Nephron (organoid): ENCODE data around the gene PTTG2.

Source experiments
- H3K27ac Mint-ChIP-seq, 3 experiments: 2 replicates each; pipeline ENCODE4 v1.8.0; 2020; ENCODE audit warnings: mixed read lengths in 3 of 3, mild to moderate bottlenecking in 2 of 3, moderate library complexity in 1 of 3
- H3K27me3 Mint-ChIP-seq: 2 replicates; pipeline ENCODE4 v1.8.0; 2021; ENCODE audit warnings: low read depth, mild to moderate bottlenecking, moderate library complexity, mixed read lengths
- H3K36me3 Mint-ChIP-seq: 2 replicates; pipeline ENCODE4 v1.8.0; 2020; ENCODE audit warnings: low read depth, mixed read lengths
- H3K4me1 Mint-ChIP-seq: 2 replicates; pipeline ENCODE4 v1.8.0; 2020; ENCODE audit warnings: mixed read lengths
- H3K4me3 Mint-ChIP-seq, 3 experiments: 2 replicates each; pipeline ENCODE4 v1.8.0; 2020; ENCODE audit warnings: mild to moderate bottlenecking in 3 of 3, mixed read lengths in 3 of 3, moderate library complexity in 2 of 3
- H3K9me3 Mint-ChIP-seq: 2 replicates; pipeline ENCODE4 v1.8.0; 2020; ENCODE audit warnings: mixed read lengths
- TF ChIP-seq, protein P1 (sequence below), 3 experiments: fragments of 200-600 bp; sonication (generic); IDR thresholded peaks; one replicate each; pipeline ENCODE4 v1.5.0; 2021; ENCODE audit warnings: antibody characterized with exemption in 3 of 3; ENCODE audit not compliant: unreplicated experiment in 3 of 3

Gene PTTG2

DNA sequence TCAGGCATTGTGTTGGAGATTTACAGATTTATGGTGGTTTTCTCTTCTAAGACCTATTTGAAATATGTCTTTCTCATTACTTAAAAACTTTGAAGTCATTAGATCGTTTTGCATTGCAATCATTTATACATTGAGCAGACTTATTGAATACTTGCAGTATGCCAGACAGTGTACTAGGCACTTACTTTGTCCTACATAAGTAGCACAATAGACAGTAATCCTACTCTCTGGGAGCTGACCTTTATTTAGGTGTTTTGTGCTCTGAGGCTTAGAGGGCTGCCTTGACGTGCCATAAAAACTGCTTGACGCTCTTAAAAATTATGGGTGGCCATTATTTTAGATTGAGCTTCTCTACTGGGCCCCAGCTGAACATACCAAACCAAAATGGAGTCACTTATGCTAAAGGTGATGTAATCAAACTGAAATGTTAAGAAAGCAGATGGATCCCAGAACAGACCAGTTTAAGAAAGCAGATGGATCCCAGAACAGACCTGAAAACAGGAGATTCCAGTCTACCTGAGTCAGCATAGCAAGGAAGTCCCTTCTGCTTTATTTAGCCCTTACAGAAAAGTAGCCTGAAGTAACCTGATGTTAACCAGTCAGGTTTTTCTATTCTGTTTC, 42.4 kb downstream of the PTTG2 start:
- H3K9me3 Mint-ChIP-seq: no peaks in the 10 kb centered on the region
- TF ChIP-seq, protein P1, sequence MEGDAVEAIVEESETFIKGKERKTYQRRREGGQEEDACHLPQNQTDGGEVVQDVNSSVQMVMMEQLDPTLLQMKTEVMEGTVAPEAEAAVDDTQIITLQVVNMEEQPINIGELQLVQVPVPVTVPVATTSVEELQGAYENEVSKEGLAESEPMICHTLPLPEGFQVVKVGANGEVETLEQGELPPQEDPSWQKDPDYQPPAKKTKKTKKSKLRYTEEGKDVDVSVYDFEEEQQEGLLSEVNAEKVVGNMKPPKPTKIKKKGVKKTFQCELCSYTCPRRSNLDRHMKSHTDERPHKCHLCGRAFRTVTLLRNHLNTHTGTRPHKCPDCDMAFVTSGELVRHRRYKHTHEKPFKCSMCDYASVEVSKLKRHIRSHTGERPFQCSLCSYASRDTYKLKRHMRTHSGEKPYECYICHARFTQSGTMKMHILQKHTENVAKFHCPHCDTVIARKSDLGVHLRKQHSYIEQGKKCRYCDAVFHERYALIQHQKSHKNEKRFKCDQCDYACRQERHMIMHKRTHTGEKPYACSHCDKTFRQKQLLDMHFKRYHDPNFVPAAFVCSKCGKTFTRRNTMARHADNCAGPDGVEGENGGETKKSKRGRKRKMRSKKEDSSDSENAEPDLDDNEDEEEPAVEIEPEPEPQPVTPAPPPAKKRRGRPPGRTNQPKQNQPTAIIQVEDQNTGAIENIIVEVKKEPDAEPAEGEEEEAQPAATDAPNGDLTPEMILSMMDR (IDR thresholded peaks at IDR 0.05; ENCODE audit: unreplicated experiment in 3 of 3): no peak
- no peaks in the 10 kb centered on the region for H3K36me3 Mint-ChIP-seq
- no peak overlapping the region for H3K4me3 Mint-ChIP-seq
- H3K4me1 Mint-ChIP-seq: peaks cover 75% of the 10 kb centered on the region
- no peaks in the 10 kb centered on the region for H3K27me3 Mint-ChIP-seq
- peak overlapping the region; percentile 43 to 60 (median 56) for H3K27ac Mint-ChIP-seq

DNA sequence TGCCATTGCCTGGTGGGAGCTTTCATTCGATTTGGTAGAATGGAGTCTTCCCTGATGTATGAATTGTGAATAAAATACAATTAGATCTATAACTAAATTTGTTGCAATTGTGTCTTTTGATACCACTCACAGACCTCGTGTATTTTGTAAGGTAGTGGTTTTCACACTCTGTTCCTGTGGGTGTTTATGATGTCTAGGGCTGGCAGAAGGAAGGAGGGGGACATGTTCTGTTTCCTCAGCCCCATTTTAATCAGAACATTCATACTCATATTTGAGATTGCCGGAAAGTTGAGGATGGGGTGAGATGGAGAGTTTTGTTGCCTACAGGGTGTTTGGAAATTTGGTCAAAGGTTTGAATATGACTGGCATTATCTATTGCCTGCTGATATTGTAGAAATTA, 42.9 kb downstream of the PTTG2 start:
- no peaks in the 10 kb centered on the region for H3K36me3 Mint-ChIP-seq
- no peaks in the 10 kb centered on the region for H3K9me3 Mint-ChIP-seq
- H3K4me1 Mint-ChIP-seq: peaks cover 75% of the 10 kb centered on the region
- no peaks in the 10 kb centered on the region for H3K27me3 Mint-ChIP-seq
- TF ChIP-seq, protein P1 (IDR thresholded peaks at IDR 0.05; ENCODE audit: unreplicated experiment in 3 of 3): no peak
- peak overlapping the region; percentile 60 to 77 (median 76) for H3K27ac Mint-ChIP-seq
- no peak overlapping the region for H3K4me3 Mint-ChIP-seq

DNA sequence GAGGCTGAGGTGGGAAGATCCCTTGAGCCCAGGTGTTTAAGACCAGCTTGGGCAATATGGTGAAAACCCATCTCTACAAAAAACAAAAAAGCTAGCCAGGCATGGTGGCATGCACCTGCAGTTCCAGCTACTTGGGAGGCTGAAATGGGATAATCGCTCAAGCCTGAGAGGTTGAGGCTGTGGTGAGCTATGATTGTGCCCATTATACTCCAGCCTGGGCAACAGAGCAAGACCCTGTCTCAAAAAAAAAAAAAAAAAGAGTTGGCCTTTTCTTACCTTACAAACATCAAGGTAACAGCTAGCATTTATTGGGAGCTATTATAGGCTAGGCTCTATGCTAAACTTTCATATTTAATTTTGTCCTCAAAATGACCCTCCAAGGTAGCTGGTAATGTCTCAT, 43.4 kb downstream of the PTTG2 start:
- Mint-ChIP-seq H3K36me3 (no peaks in the 10 kb centered on the region), H3K9me3 (no peaks in the 10 kb centered on the region), H3K27me3 (no peaks in the 10 kb centered on the region), H3K27ac (peak overlapping the region; percentile 92 to 93 (median 92)), H3K4me3 (no peak overlapping the region), H3K4me1 (peaks cover 75% of the 10 kb centered on the region)
- TF ChIP-seq, protein P1 (IDR thresholded peaks at IDR 0.05; ENCODE audit: unreplicated experiment in 3 of 3): no peak

- no peaks in the 10 kb centered on the region for H3K36me3 Mint-ChIP-seq
- TF ChIP-seq, protein P1 (IDR thresholded peaks at IDR 0.05; ENCODE audit: unreplicated experiment in 3 of 3): no peak
These were observed 43.9 kb downstream of the PTTG2 start for GRCh38 chr4:38004062-38004461.

DNA sequence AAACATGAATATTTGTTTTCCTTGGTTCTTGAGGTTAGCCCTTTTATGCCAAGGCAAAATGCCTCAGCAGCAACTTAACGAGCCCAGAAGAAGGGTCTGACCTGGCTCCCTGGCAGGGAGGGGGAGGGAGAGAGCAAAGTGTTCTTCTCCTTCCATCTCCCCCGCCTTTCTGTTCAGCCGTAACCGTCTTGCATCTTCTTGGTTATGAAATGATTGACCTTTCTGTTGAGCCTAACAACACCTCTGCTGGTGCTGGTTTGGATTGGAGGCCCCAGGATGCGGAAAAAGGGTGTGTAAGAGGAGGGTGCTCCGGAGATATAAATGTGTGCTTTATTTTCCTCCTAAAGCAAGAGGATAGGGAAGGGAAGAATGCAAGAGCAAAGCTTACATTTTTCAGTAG, 44.7 kb downstream of the PTTG2 start:
- no peaks in the 10 kb centered on the region for H3K9me3 Mint-ChIP-seq
- H3K36me3 Mint-ChIP-seq: no peaks in the 10 kb centered on the region
- H3K4me1 Mint-ChIP-seq: peaks cover 75% of the 10 kb centered on the region
- H3K4me3 Mint-ChIP-seq: peak overlapping the region; percentile 26 to 58 (median 53)
- TF ChIP-seq, protein P1 (IDR thresholded peaks at IDR 0.05; ENCODE audit: unreplicated experiment in 3 of 3): no peak
- H3K27ac Mint-ChIP-seq: peak overlapping the region; percentile 92 to 93 (median 92)
- no peaks in the 10 kb centered on the region for H3K27me3 Mint-ChIP-seq

More at GRCh38 chr4:38004062-38004461, 43.9 kb downstream of the PTTG2 start:
- H3K4me3 Mint-ChIP-seq: peak overlapping the region in 2 of 3 experiments; percentile 6 to 41
- peaks cover 75% of the 10 kb centered on the region for H3K4me1 Mint-ChIP-seq
- H3K27me3 Mint-ChIP-seq: no peaks in the 10 kb centered on the region
- no peaks in the 10 kb centered on the region for H3K9me3 Mint-ChIP-seq
- H3K27ac Mint-ChIP-seq: peak overlapping the region; percentile 92 to 93 (median 92)

DNA sequence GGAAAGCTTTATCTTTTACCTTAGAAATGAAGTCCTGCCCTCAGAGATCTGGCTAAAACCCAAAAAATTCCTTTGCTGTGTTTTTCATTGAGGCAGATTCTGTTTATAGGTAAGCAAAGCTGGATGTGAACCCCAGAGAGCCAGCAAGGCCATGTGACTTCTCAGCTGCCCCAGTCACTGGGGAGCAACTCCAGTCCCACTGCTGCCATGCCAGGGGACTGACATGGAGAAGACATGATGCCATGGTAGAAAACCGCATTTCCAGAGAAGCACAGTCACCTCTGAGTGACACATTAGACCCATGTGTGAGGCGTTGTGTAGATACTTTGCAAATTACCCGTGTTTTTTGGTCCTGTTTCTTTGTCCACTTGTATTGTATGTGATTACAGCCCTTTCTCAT, 45.4 kb downstream of the PTTG2 start:
- no peaks in the 10 kb centered on the region for H3K36me3 Mint-ChIP-seq
- peaks cover 81% of the 10 kb centered on the region for H3K4me1 Mint-ChIP-seq
- H3K27ac Mint-ChIP-seq: peak overlapping the region; percentile 92 to 93 (median 92)
- TF ChIP-seq, protein P1 (IDR thresholded peaks at IDR 0.05; ENCODE audit: unreplicated experiment in 3 of 3): no peak
- peak overlapping the region in 1 of 3 experiments; percentile 26 for H3K4me3 Mint-ChIP-seq
- no peaks in the 10 kb centered on the region for H3K27me3 Mint-ChIP-seq
- no peaks in the 10 kb centered on the region for H3K9me3 Mint-ChIP-seq
